Ovary (tissue), 9 donors: ENCODE results near the gene NPFF. TPM values are rescaled to one million over a fixed set of nuclear protein-coding genes. Genes with fewer than 3 reads are reported as not detected.

ENCODE experiments used
- DNase-seq, 5 donors: peaks; one replicate each; pipeline ENCODE4 v3.0.0-alpha.2; 2019 to 2020
- H3K27ac ChIP-seq, 2 donors: fragments of 200-600 bp; one replicate each; pipeline versions ENCODE4 v1.5.1 to v1.8.0; 2019 to 2022
- H3K27me3 ChIP-seq: fragments of 200-600 bp; one replicate; pipeline ENCODE4 v1.8.0; 2022
- H3K36me3 ChIP-seq: fragments of 200-600 bp; sonication (generic); one replicate; pipeline ENCODE4 v1.5.1; 2019
- H3K4me1 ChIP-seq: one replicate; pipeline ENCODE4 v1.8.1; 2013; ENCODE audit warnings: mild to moderate bottlenecking, moderate library complexity; ENCODE audit not compliant: insufficient read depth
- H3K4me3 ChIP-seq: fragments of 200-600 bp; sonication (generic); one replicate; pipeline ENCODE4 v1.5.1; 2017
- H3K9me3 ChIP-seq, 2 donors: fragments of 200-600 bp in 1 of 2; sonication (generic) in 1 of 2; one replicate each; pipeline versions ENCODE4 v1.5.1 to v1.8.1; 2013 to 2019; ENCODE audit warnings: mild to moderate bottlenecking in 1 of 2, moderate library complexity in 1 of 2
- CTCF ChIP-seq, 3 donors: fragments of 450-650 bp in 2 of 3; fragments of 200-600 bp in 1 of 3; IDR thresholded peaks; one replicate each; pipeline versions ENCODE4 v1.5.1 to v1.8.0; 2016 to 2022; ENCODE audit warnings: antibody characterized with exemption in 3 of 3, mild to moderate bottlenecking in 1 of 3
- EP300 ChIP-seq: sonication (generic); formaldehyde crosslinking; IDR thresholded peaks from one replicate; pipeline ENCODE4 v1.6.1; 2017; ENCODE audit warnings: antibody characterized with exemption
- POLR2A ChIP-seq: fragments of 450-650 bp; IDR thresholded peaks from one replicate; pipeline ENCODE4 v1.6.1; 2017; ENCODE audit warnings: antibody characterized with exemption, mild to moderate bottlenecking, moderate library complexity
- WGBS, 3 donors: extraction: QIAGEN DNeasy Blood & Tissue Kit in 1 of 3; methylation state at CpG; one replicate each; pipeline versions ENCODE4 v1.1.5 to v1.1.7; 2013 to 2017; 5-methylcytosine and 5-hydroxymethylcytosine counted together
- intact Hi-C, 4 donors: fragments of 100-400 bp; cut with DNase I; formaldehyde crosslinking; loops; one replicate each; pipeline versions ENCODE4 v1.11.0 to v1.15.1; 2022 to 2023
- polyA plus RNA-seq, 2 donors: library from polyadenylated mRNA; stranded (reverse); fragments of 200-250 nt in 1 of 2; fragments of 350-450 nt in 1 of 2; fragmentation: Illumina TruSeq in 1 of 2; extraction: RNeasy Lipid Tissue Mini Kit (QIAGEN cat#74804) in 1 of 2; gene quantifications; one replicate each; pipeline ENCODE4 v1.2.3, GENCODE V29; 2013 to 2014
- total RNA-seq, 7 donors: library from RNA; depleted of rRNA in 2 of 7; stranded (reverse); fragments of >200 nt in 2 of 7; fragmentation: NEBNext Ultra II Directional in 3 of 7; extraction: Animal tissue kit (Norgen Biotek cat#: 25700) in 3 of 7; gene quantifications; one replicate each; pipeline versions ENCODE4 v1.1.0 to v1.2.4, GENCODE V29; 2016 to 2023
- donor health status: DM: no; HTN: no; CAD: no; lungs with moderate emphysema.
- donor health status: DM: no; HTN: no; CAD: no.
- donor health status: Bipolar disorder and iron deficiency.
- donor health status: DM: yes; HTN: yes; CAD: no.
- donor health status: DM: no; HTN: no; CAD: no.
- donor health status: DM: yes; HTN: yes; CAD: no.

Gene NPFF
- total and polyA plus RNA-seq, 9 donors, result 0.68 to 1.1 TPM; not detected in 7

GRCh38 chr12:53495903-53496751 lies 11.2 kb downstream of the NPFF start:
- TF ChIP-seq EP300 (no peak), POLR2A (no peak), CTCF (IDR thresholded peaks at IDR 0.05) (no peak)
- peaks cover 14% of the 10 kb centered on the region for H3K4me1 ChIP-seq
- H3K27ac ChIP-seq, result peak overlapping the region; percentile 28 to 50
- H3K27me3 ChIP-seq, result no peaks in the 10 kb centered on the region
- no peaks in the 10 kb centered on the region for H3K36me3 ChIP-seq
- intact Hi-C loops, result no loop called here
- WGBS, 3 donors, result 12 to 20% (median 19%) methylated on average over 5 of the region's 5 CpGs
- peak; percentile 63 to 80 (median 76) for DNase-seq
- H3K9me3 ChIP-seq, result no peaks in the 10 kb centered on the region
- no peak overlapping the region for H3K4me3 ChIP-seq

- Histone ChIP-seq H3K9me3 (no peaks in the 10 kb centered on the region), H3K36me3 (no peaks in the 10 kb centered on the region), H3K4me3 (peak overlapping the region; percentile 59), H3K4me1 (peaks cover 14% of the 10 kb centered on the region), H3K27ac (peak overlapping the region; percentile 73 to 76), H3K27me3 (no peaks in the 10 kb centered on the region)
- intact Hi-C loops, result no loop called here
- no peak for TF ChIP-seq EP300
- no peak for TF ChIP-seq CTCF (IDR thresholded peaks at IDR 0.05)
- TF ChIP-seq POLR2A, result no peak
- DNase-seq, result peak in 1 of 5 donors; percentile 37
- WGBS, 3 donors, result 25 to 32% (median 26%) methylated on average over 11 of the region's 11 CpGs
Measured at GRCh38 chr12:53493610-53494391, 13.5 kb downstream of the NPFF start.

- peak; percentile 93 to 96 (median 96) for DNase-seq
- WGBS, 3 donors, result 1 to 3% (median 1%) methylated on average over 22 to 52 of the region's 52 CpGs
- H3K9me3 ChIP-seq, result no peaks in the 10 kb centered on the region
- no peaks in the 10 kb centered on the region for H3K36me3 ChIP-seq
- intact Hi-C loops, result no loop called here
- H3K27me3 ChIP-seq, result no peaks in the 10 kb centered on the region
- TF ChIP-seq CTCF (IDR thresholded peaks at IDR 0.05), result no peak
- peak; percentile 68 for TF ChIP-seq POLR2A
- peaks cover 9% of the 10 kb centered on the region for H3K4me1 ChIP-seq
- H3K4me3 ChIP-seq, result peak overlapping the region; percentile 59
- peak overlapping the region; percentile 73 to 76 for H3K27ac ChIP-seq
Measured at GRCh38 chr12:53492830-53493609, 14.3 kb downstream of the NPFF start.

- H3K27ac ChIP-seq, result peak overlapping the region in 1 of 2 donors; percentile 76
- peak in 2 of 5 donors; percentile 47 to 53 for DNase-seq
- peak overlapping the region; percentile 59 for H3K4me3 ChIP-seq
- H3K9me3 ChIP-seq, result no peaks in the 10 kb centered on the region
- H3K36me3 ChIP-seq, result no peaks in the 10 kb centered on the region
- no peaks in the 10 kb centered on the region for H3K27me3 ChIP-seq
- intact Hi-C loops, result no loop called here
- 37 to 52% (median 47%) methylated on average over 20 of the region's 20 CpGs for WGBS, 3 donors
- no peak for TF ChIP-seq CTCF (IDR thresholded peaks at IDR 0.05)
- TF ChIP-seq POLR2A, result no peak
- no peak for TF ChIP-seq EP300
- H3K4me1 ChIP-seq, result peaks cover 9% of the 10 kb centered on the region
Measured at GRCh38 chr12:53492188-53492587, 15.1 kb downstream of the NPFF start.
